ENCODE data around the gene PPFIA3. TPM values are rescaled to one million over a fixed set of nuclear protein-coding genes. Genes with fewer than 3 reads are reported as not detected.

PPFIA3 gene
- total RNA-seq: 2.5 and 3.8 TPM in 2 replicates

DNA sequence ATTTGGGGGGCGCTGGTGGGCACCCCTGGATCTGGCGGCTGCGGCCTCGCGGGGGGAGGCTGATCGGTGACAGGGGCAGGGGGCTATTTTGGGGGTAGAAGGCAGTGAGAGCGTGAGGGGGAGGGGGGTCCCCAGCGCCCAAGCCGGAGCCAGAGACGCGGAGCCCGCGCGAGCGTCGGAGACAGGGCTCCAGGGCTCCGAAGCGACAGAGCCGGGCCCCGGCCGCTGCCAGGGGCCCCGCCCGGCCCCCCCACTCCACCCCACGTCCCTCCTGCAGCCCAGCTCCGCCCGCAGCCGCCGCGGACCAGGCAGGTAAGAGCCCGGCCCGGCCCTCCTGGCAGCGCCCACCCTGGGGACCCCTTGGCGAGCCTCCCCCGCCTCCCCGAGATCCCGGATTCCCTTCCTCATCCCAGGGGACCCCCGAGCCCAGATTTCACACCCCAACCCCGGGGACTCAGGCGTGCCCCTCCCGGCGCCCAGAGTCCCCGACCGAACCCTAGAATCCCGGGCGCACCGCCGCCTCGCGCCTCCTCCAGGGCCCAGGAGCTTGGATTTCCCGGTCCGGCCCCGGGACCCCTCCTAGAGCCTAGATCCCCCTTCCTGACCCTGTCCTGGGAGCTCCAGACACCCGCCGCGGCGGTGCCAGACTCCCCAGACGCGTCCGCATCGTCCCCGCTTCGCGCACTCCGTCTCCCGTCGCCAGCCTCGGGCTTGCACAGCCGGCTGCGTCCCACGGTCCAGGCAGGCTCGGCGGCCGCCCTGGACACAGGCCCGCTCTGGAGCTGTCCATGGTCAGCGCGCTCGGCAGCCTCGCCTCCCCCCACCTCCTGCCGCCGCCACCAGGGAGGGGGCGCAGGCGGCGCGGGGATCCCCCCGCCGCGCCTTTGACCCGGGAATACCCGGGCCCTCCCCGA is at the start of gene PPFIA3:
Gene PPFIA3 (plus strand): TSS at position 134 of the 914 bp plus-strand sequence. CDS start 8,330 bp downstream, outside the sequence.

DNA sequence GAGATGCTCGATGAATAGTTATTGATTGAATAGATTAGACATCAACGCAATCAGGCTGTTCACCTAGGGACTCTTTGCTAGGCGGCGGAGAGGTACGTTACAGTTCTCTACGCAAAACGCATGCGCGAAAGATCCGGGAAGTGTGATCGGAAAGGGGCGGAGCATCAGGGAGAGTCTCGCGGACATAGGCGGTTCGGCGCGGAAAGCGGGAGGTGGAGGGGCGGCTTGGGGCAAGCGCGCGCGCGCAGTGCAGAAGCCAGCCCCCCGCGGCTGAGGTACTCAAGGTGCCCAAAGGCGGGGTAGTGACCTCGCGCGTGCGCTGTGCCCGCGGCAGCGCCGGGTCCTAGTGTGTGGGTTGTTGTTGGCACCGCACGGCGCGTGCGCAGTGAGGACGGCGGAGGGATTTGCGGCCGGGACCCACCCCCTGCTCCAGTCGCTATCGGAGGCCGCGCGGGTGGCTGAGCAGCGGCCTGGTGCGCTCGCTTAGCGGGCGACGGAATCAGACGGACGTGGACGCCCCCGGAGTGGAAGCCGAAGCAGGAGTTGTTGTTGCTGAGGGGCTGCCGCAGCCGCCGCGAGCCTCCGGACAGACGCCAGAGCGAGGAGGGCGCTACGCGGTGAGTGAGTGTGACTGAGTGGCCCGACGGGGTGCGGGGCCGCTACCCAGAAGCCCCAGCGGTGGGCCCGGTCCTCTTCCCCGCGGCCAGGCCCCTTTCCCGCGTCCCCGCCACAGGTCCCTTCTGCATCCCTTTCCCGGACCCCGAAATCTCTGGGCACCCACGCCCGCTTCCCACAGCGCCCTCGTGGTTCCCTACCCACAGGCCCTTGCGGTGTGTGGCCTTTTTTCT is 34.1 kb upstream of the PPFIA3 start, which contains the start of gene SNRNP70:
Gene SNRNP70 (plus strand): TSS at position 432 of the 848 bp plus-strand sequence. CDS start 964 bp downstream, outside the sequence.

DNA sequence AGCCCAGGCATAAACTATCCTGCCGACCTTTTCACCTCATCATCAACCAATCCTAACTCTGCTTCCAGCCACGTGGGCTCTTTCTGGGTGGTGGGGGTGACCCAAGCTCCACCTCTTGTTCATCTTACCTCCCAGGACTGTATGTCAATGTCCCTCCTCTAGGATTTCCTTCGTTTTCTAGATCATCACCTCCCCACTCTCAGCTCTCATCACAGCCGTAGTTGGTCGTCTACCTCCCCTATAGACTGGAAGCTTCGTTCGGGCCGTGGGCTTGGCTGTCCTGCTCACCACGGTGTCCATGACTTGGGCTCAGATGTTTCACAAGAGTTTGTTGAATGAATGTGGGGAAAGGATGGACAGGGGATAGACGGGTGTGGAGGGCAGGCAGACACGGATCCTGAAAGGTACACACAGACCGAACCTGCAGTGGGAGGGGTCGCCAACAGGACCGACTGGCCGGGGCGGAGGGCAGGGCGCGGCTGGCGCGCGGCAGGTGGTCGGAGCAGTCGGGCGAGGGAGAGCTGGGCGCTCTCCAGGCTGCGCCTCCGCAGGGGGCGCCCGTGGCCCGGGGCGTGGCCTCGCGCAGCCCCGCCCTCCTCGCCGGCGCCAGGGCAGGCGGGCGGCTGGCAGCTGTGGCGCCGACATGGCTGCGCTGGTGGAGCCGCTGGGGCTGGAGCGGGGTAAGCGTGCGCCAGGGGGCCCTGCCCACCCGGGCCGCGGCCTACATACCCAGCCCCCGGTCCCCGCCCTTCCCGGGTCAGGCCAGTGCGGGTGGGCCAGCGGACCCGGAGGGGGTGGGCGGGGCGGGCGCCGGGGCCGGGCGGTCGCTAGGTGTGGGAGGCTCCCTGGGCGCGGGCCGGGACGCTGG is 5.3 kb upstream of the PPFIA3 start, which contains the start of gene LIN7B:
Gene LIN7B (plus strand): TSS at position 609 of the 868 bp plus-strand sequence. CDS start 35 bp downstream, at position 644.

DNA sequence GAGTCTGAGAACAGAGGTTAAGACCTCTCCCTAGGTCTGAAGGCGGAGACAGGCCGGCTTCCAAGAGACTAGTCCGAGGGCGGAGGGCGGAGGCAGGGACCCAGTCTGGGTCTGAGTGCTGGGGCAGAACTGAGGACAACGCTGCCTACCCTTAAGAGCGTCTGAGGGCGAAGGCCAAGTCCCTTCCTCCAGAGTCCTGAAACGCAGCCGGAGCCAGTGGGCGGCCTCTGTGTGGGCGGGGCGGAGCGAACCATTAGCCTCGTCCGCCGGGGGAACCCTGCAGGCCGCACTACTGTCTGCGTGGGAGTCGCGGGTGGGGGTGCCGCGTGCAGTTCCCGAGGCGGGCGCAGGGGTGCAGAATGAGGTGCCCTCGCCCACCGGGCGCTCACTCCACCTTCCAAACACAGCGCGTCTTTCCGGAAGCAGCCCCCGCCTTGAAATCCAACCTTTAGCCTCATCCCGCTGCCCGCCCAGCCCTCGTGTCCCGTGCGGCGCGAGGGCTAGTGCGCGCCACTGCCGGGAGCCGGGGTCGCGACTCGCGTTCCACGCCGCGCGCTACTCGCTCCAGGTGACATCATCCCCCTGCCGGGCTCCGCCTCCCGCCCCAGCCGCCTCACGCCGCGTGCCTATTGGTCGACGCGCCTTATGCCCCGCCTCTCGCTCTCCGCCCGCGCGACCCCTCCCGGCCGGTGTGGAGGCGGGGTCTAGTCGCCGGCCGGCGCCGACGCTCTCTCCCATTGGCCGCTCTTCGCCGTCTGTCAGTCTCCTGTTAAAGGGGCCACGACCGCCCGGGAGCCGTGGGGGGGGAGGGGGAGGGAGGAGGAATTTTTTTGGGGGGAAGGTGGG is 556 bp upstream of the PPFIA3 start, which contains the start of gene C19orf73:
Gene C19orf73 (minus strand): TSS at position 579 of the 846 bp plus-strand sequence. CDS start 121 bp downstream, at position 458.

DNA sequence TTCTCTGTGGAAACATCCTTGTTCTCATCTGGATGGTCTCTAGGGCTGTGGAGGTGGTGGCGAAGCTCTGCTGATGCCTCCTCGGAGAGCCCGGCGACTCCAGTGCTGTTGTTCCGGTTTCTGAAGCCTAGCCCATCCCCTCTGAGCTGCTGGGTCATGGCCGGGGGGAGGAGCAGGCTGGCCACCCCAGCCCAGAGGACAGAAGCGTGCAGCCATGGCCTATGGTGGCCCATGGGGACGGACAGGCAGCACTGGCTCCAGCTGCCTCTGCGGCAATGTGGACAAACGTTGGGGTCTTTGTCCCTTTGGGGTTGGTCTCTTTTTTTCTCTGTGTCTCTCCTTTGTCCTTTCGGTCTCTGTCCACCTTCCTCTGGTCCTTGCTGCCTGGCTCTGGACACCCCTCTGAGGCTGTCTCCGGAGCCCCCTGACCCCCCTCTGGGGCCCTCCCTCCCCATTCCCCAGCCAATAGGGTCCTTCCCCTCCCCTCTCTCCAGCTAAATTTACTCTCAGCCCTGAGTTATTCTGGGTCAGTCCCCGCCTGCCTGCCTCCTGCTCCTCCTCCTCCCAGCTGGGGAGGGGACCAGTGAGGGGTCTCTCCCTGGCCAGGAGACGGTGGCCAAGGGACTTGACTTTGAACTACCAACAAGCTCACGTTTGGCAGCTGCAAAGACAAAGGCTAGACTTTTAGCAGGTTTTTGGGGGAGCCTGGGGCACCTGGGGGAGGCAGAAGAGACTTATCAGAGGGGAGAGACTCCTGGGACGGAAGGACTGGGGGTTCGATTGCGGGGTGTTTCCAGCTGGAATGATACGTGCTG is 35.9 kb downstream of the PPFIA3 start, which contains the start of gene HRC:
Gene HRC (minus strand): TSS at position 392 of the 815 bp plus-strand sequence. CDS start 159 bp downstream, at position 233.

DNA sequence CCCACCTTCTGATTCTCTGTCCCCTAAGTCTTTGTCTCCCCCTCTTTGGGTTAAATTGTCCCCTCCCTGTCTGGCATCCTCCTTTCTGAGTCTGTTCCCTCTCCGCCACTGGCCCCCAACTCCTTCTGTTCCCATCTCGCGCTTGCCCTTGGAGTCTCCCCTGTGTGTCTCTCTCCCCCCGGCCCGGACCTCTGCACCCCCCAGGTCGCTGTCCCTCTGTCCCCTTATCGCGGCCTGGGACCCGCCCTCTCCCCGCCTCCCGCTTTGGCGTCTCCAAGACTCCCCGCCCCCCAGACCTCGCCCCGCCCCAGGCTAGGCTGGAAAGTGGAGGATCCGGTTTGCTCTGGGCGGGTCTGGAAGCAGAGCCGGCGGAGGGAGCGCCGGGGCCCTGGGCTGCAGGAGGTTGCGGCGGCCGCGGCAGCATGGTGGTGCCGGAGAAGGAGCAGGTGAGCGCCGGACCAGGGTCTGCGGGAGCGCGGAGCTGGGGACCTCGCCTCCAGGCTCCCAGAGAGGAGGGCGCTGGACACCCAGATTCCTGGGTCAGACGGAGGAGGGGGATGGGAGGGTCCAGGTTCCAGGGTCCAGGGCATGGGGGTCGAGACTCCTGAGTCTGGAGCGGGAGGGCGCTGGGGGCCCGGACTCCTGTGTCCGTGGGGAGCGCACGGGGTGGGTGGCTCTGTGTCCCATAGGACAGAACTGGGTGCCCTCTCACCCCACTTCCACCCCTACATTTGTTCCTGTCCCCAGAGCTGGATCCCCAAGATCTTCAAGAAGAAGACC is 38.3 kb downstream of the PPFIA3 start, which contains the start of gene TRPM4:
Gene TRPM4 (plus strand): TSS at position 348 of the 780 bp plus-strand sequence. CDS start 75 bp downstream, at position 423.

Other genes starting within 250 kb of the PPFIA3 start
- gene PPP1R15A, start 247.1 kb upstream of the PPFIA3 start, total RNA-seq: 194 and 385 TPM in 2 replicates
- gene TULP2, start 220.8 kb upstream of the PPFIA3 start, total RNA-seq: 0.34 TPM in 1 of 2 replicates, not detected in the other
- gene NUCB1, start 219.2 kb upstream of the PPFIA3 start, total RNA-seq: 98.8 and 207 TPM in 2 replicates
- 1.6 and 14.7 TPM in 2 replicates for gene DHDH, start 185.8 kb upstream of the PPFIA3 start, total RNA-seq
- 55.3 and 64.6 TPM in 2 replicates for gene BAX, start 164.7 kb upstream of the PPFIA3 start, total RNA-seq
- 3,338 and 4,738 TPM in 2 replicates for gene FTL, start 154.2 kb upstream of the PPFIA3 start, total RNA-seq
- 27.7 and 52.4 TPM in 2 replicates for gene GYS1, start 126.2 kb upstream of the PPFIA3 start, total RNA-seq
- 140 and 155 TPM in 2 replicates for gene RUVBL2, start 125.7 kb upstream of the PPFIA3 start, total RNA-seq
- gene LHB, start 102.5 kb upstream of the PPFIA3 start, total RNA-seq: 0.21 and 0.34 TPM in 2 replicates
- not detected in 2 replicates for gene CGB3, start 95.2 kb upstream of the PPFIA3 start, total RNA-seq
- gene CGB2, start 87.7 kb upstream of the PPFIA3 start, total RNA-seq: not detected in 2 replicates
- gene CGB1, start 82.6 kb upstream of the PPFIA3 start, total RNA-seq: not detected in 2 replicates
- not detected in 2 replicates for gene CGB5, start 75.7 kb upstream of the PPFIA3 start, total RNA-seq
- gene CGB8, start 70.4 kb upstream of the PPFIA3 start, total RNA-seq: not detected in 2 replicates
- 1.4 and 2.3 TPM in 2 replicates for gene CGB7, start 61.8 kb upstream of the PPFIA3 start, total RNA-seq
- gene NTF4, start 54.7 kb upstream of the PPFIA3 start, total RNA-seq: 4.9 and 5.5 TPM in 2 replicates
- gene KCNA7, start 46.8 kb upstream of the PPFIA3 start, total RNA-seq: under 0.01 TPM in 2 replicates
- 67.0 and 139 TPM in 2 replicates for gene SNRNP70, start 34.1 kb upstream of the PPFIA3 start, total RNA-seq
- gene LIN7B, start 5.2 kb upstream of the PPFIA3 start, total RNA-seq: 3.6 and 5.1 TPM in 2 replicates
- 1.7 and 2.7 TPM in 2 replicates for gene C19orf73, start 401 bp upstream of the PPFIA3 start, total RNA-seq
- under 0.01 TPM in 1 of 2 replicates, not detected in the other for gene HRC, start 35.9 kb downstream of the PPFIA3 start, total RNA-seq
- gene TRPM4, start 38.2 kb downstream of the PPFIA3 start, total RNA-seq: 22.2 and 28.5 TPM in 2 replicates
- gene SLC6A16, start 205.6 kb downstream of the PPFIA3 start, total RNA-seq: 0.21 TPM in 1 of 2 replicates, not detected in the other
- not detected in 2 replicates for gene CD37, start 215.9 kb downstream of the PPFIA3 start, total RNA-seq
- gene TEAD2, start 242.9 kb downstream of the PPFIA3 start, total RNA-seq: 7.2 and 21.9 TPM in 2 replicates
- gene DKKL1, start 244.3 kb downstream of the PPFIA3 start, total RNA-seq: 0.14 and 0.34 TPM in 2 replicates